OCI-LY3 (cell line): ENCODE data around the gene NR3C1.

Source experiments
- CTCF ChIP-seq: fragments of 200-600, 300-600 bp; sonication (generic); IDR thresholded peaks from 2 replicates; pipeline ENCODE4 v1.5.1; 2014; ENCODE audit warnings: antibody characterized with exemption, low read length, low read depth
- EZH2phosphoT487 ChIP-seq: fragments of 200-600 bp; shearing (Covaris generic); IDR thresholded peaks from 2 replicates; pipeline ENCODE4 v1.6.1; 2018; ENCODE audit warnings: antibody characterized with exemption, mixed run types, low read depth

- TF ChIP-seq CTCF (no peak), EZH2phosphoT487 (no peak)
These were observed 1.8 kb upstream of the NR3C1 start for GRCh38 chr5:143405063-143405848.
